C4-2B (cell line): ENCODE results near the gene SGMS1.

Experiments used
- ZFX ChIP-seq: fragments of 450-650 bp; IDR thresholded peaks from 2 replicates; pipeline ENCODE4 v1.6.1; 2017
- TF ChIP-seq, protein P1 (sequence below): fragments of 450-650 bp; conservative IDR thresholded peaks from 2 replicates; pipeline ENCODE4 v1.5.1; 2017; ENCODE audit warnings: mild to moderate bottlenecking

DNA sequence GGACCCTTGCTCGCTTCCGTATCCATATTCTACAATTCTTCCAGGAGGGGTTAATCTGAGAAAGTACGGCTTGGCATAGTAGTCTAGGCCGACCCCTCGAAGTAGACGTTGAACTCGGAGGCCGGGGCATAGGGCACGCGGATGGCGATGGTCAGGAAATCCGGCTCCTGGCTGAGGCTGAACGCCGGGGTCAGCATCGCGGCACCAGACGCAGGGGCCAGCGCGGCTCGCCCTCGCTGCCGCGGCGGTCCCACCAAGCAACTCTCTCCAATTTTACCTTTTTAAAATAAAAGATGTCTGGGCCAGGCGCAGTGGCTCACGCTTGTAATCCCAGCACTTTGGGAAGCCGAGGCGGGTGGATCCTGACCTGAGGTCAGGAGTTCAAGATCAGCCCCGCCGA is 7.3 kb upstream of the SGMS1 start:
- TF ChIP-seq, protein P1, sequence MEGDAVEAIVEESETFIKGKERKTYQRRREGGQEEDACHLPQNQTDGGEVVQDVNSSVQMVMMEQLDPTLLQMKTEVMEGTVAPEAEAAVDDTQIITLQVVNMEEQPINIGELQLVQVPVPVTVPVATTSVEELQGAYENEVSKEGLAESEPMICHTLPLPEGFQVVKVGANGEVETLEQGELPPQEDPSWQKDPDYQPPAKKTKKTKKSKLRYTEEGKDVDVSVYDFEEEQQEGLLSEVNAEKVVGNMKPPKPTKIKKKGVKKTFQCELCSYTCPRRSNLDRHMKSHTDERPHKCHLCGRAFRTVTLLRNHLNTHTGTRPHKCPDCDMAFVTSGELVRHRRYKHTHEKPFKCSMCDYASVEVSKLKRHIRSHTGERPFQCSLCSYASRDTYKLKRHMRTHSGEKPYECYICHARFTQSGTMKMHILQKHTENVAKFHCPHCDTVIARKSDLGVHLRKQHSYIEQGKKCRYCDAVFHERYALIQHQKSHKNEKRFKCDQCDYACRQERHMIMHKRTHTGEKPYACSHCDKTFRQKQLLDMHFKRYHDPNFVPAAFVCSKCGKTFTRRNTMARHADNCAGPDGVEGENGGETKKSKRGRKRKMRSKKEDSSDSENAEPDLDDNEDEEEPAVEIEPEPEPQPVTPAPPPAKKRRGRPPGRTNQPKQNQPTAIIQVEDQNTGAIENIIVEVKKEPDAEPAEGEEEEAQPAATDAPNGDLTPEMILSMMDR: no peak
- no peak for TF ChIP-seq ZFX
